ENCODE measurements around the gene GGT6.

Gene GGT6

GRCh38 chr17:4560837-4561256, 470 bp upstream of the GGT6 start:
- no peak overlapping the region for H3K4me3 ChIP-seq (ENCODE audit: low read depth, low read length)
- no peak for TF ChIP-seq ZBTB20 (tag by site-specific recombination; IDR thresholded peaks at IDR 0.05)
- TF ChIP-seq SCRT2 (tag by site-specific recombination; IDR thresholded peaks at IDR 0.05): peak; percentile 50; the same call in 1 of the 2 replicates
- no peak overlapping the region for H3K27ac ChIP-seq (ENCODE audit: extremely low read depth, low read depth, low read length)
- no peaks in the 10 kb centered on the region for H3K9me3 ChIP-seq (ENCODE audit: control insufficient read depth, insufficient read depth, low read depth, low read length)
- H3K4me1 ChIP-seq (ENCODE audit: control insufficient read depth, insufficient read depth, low read length): peaks cover 2% of the 10 kb centered on the region; the same call in 1 of the 2 replicates
- ChIA-PET CTCF (interaction anchor here (0.6 to 1.8 kb wide), 4 partner anchors 64 to 295 kb away, joined by 3 to 6 read pairs (median 3); no protein-coding TSS in a partner anchor), POLR2A (no interaction called here)
- H3K36me3 ChIP-seq (ENCODE audit: control insufficient read depth in 2 of 2, insufficient read depth in 1 of 2, low read length in 2 of 2): no peaks in the 10 kb centered on the region

GRCh38 chr17:4559966-4560365, 411 bp downstream of the GGT6 start:
- no peaks in the 10 kb centered on the region for H3K9me3 ChIP-seq (ENCODE audit: control insufficient read depth, insufficient read depth, low read depth, low read length)
- POLR2A ChIA-PET: no interaction called here
- no peak overlapping the region for H3K4me3 ChIP-seq (ENCODE audit: low read depth, low read length)
- CTCF ChIA-PET: interaction anchor here (0.5 to 1.8 kb wide), 5 partner anchors 9 to 296 kb away, joined by 3 to 6 read pairs (median 3); no protein-coding TSS in a partner anchor
- H3K27ac ChIP-seq (ENCODE audit: extremely low read depth, low read depth, low read length): no peak overlapping the region
- H3K36me3 ChIP-seq (ENCODE audit: control insufficient read depth in 2 of 2, insufficient read depth in 1 of 2, low read length in 2 of 2): no peaks in the 10 kb centered on the region
- TF ChIP-seq PRDM1 (tag by site-specific recombination; IDR thresholded peaks at IDR 0.05) (no peak), ZBTB1 (tag by site-specific recombination; IDR thresholded peaks at IDR 0.05) (no peak), ZNF362 (tag by site-specific recombination; IDR thresholded peaks at IDR 0.05) (no peak), ZEB2 (tag by site-specific recombination; IDR thresholded peaks at IDR 0.05) (no peak), ATF2 (tag by site-specific recombination; IDR thresholded peaks at IDR 0.05; ENCODE audit: low read depth) (no peak), WT1 (tag by site-specific recombination; IDR thresholded peaks at IDR 0.05) (no peak), KLF8 (tag by site-specific recombination; IDR thresholded peaks at IDR 0.05) (no peak), ZNF138 (tag by site-specific recombination; IDR thresholded peaks at IDR 0.05; ENCODE audit: borderline replicate concordance) (no peak), ZNF416 (tag by site-specific recombination; IDR thresholded peaks at IDR 0.05) (no peak), ZNF626 (tag by site-specific recombination; IDR thresholded peaks at IDR 0.05) (no peak), ZNF366 (tag by site-specific recombination; conservative IDR thresholded peaks at IDR 0.05) (no peak), MZF1 (tag by site-specific recombination; IDR thresholded peaks at IDR 0.05; ENCODE audit: borderline replicate concordance) (no peak), ZSCAN23 (tag by site-specific recombination; IDR thresholded peaks at IDR 0.05) (no peak), MEIS1 (CRISPR knock-in tag; IDR thresholded peaks at IDR 0.05; ENCODE audit: borderline replicate concordance) (no peak), ZNF664 (tag by site-specific recombination; IDR thresholded peaks at IDR 0.05) (no peak), ZNF2 (tag by site-specific recombination; IDR thresholded peaks at IDR 0.05) (no peak), ZNF133 (tag by site-specific recombination; IDR thresholded peaks at IDR 0.05) (no peak), ZNF426 (tag by site-specific recombination; IDR thresholded peaks at IDR 0.05) (no peak)
- H3K4me1 ChIP-seq (ENCODE audit: control insufficient read depth, insufficient read depth, low read length): peaks cover 3% of the 10 kb centered on the region; the same call in 1 of the 2 replicates

GRCh38 chr17:4559139-4559791, 1.1 kb downstream of the GGT6 start:
- peaks cover 0 to 2% of the 10 kb centered on the region in 2 experiments; a peak in 1 of 3 replicates for H3K36me3 ChIP-seq (ENCODE audit: control insufficient read depth in 2 of 2, insufficient read depth in 1 of 2, low read length in 2 of 2)
- H3K4me1 ChIP-seq (ENCODE audit: control insufficient read depth, insufficient read depth, low read length): peaks cover 3% of the 10 kb centered on the region; the same call in 1 of the 2 replicates
- ChIA-PET CTCF (interaction anchor here (1.0 to 1.8 kb wide), 3 partner anchors 31 to 67 kb away, joined by 3 to 6 read pairs (median 5); no protein-coding TSS in a partner anchor), POLR2A (no interaction called here)
- no peak overlapping the region for H3K4me3 ChIP-seq (ENCODE audit: low read depth, low read length)
- no peak overlapping the region for H3K27ac ChIP-seq (ENCODE audit: extremely low read depth, low read depth, low read length)
- H3K9me3 ChIP-seq (ENCODE audit: control insufficient read depth, insufficient read depth, low read depth, low read length): no peaks in the 10 kb centered on the region
- TF ChIP-seq ZNF169 (tag by site-specific recombination; IDR thresholded peaks at IDR 0.05) (no peak), ZNF416 (tag by site-specific recombination; IDR thresholded peaks at IDR 0.05) (no peak), ZNF292 (tag by site-specific recombination; IDR thresholded peaks at IDR 0.05; ENCODE audit: borderline replicate concordance, low read depth) (no peak), BCL11A (tag by site-specific recombination; IDR thresholded peaks at IDR 0.05; ENCODE audit: low read depth) (peak; percentile 94), OVOL3 (tag by site-specific recombination; IDR thresholded peaks at IDR 0.05) (no peak), BCL11B (tag by site-specific recombination; IDR thresholded peaks at IDR 0.05; ENCODE audit: low read depth) (peak; percentile 98)

Measured in HEK293 (cell line).